GDM1 (cell line): ENCODE measurements around the gene SYNDIG1L.

Experiments used
- DNase-seq: peaks from one replicate; lab custom pipeline; 2025; lab: John Stamatoyannopoulos, UW

Gene SYNDIG1L

GRCh38 chr14:74429221-74429691 is 3.2 kb upstream of the SYNDIG1L start:
- no peak for DNase-seq

GRCh38 chr14:74427651-74428050 is 1.6 kb upstream of the SYNDIG1L start:
- DNase-seq, result no peak

GRCh38 chr14:74425525-74426201 is 347 bp downstream of the SYNDIG1L start:
- DNase-seq, result peak; percentile 5

GRCh38 chr14:74424606-74425005 is 1.4 kb downstream of the SYNDIG1L start:
- no peak for DNase-seq

GRCh38 chr14:74423246-74423645 is 2.8 kb downstream of the SYNDIG1L start:
- no peak for DNase-seq

- DNase-seq, result no peak
Observed at GRCh38 chr14:74421981-74422380, 4.0 kb downstream of the SYNDIG1L start.

- DNase-seq, result no peak
Observed at GRCh38 chr14:74419086-74419485, 6.9 kb downstream of the SYNDIG1L start.

GRCh38 chr14:74418031-74418430 is 8.0 kb downstream of the SYNDIG1L start:
- DNase-seq, result no peak

GRCh38 chr14:74417611-74418010 is 8.4 kb downstream of the SYNDIG1L start:
- DNase-seq, result no peak

- no peak for DNase-seq
Observed at GRCh38 chr14:74417201-74417600, 8.8 kb downstream of the SYNDIG1L start.

GRCh38 chr14:74415115-74415437 is 10.9 kb downstream of the SYNDIG1L start:
- DNase-seq, result no peak

GRCh38 chr14:74414403-74415114 is 11.5 kb downstream of the SYNDIG1L start:
- DNase-seq, result no peak

- no peak for DNase-seq
Observed at GRCh38 chr14:74413627-74414026, 12.4 kb downstream of the SYNDIG1L start.

GRCh38 chr14:74412753-74413152 is 13.3 kb downstream of the SYNDIG1L start:
- DNase-seq, result no peak

- DNase-seq, result no peak
Observed at GRCh38 chr14:74411671-74412070, 14.3 kb downstream of the SYNDIG1L start.

- no peak for DNase-seq
Observed at GRCh38 chr14:74409441-74409840, 16.6 kb downstream of the SYNDIG1L start.

GRCh38 chr14:74408870-74409269 is 17.1 kb downstream of the SYNDIG1L start:
- no peak for DNase-seq

- DNase-seq, result no peak
Observed at GRCh38 chr14:74407801-74408154, 18.2 kb downstream of the SYNDIG1L start.

- no peak for DNase-seq
Observed at GRCh38 chr14:74407021-74407800, 18.8 kb downstream of the SYNDIG1L start.

GRCh38 chr14:74405663-74406062 is 20.3 kb downstream of the SYNDIG1L start:
- DNase-seq, result no peak

GRCh38 chr14:74404435-74404834 is 21.6 kb downstream of the SYNDIG1L start:
- no peak for DNase-seq

GRCh38 chr14:74403619-74404417 is 22.2 kb downstream of the SYNDIG1L start:
- DNase-seq, result no peak
